Stimulated activated naive CD8-positive, alpha-beta T cell treated with anti-CD3 and anti-CD28 coated beads, Interleukin-15, Interleukin-2, amounts not matched to agents 100 U/mL and 50 U/mL, for 24 hours (primary cell): ENCODE measurements around the gene MTUS2.
A peak's percentile ranks its signal among the peaks of the same experiment; 100 is the strongest.

Experiments used
- ATAC-seq: fragments of 150-1000 bp; cut with Tn5 transposase; one replicate; pipeline ENCODE4 v1.10.0; 2021
- DNase-seq: peaks from one replicate; pipeline ENCODE4 v3.0.0; 2021

The MTUS2 gene

DNA sequence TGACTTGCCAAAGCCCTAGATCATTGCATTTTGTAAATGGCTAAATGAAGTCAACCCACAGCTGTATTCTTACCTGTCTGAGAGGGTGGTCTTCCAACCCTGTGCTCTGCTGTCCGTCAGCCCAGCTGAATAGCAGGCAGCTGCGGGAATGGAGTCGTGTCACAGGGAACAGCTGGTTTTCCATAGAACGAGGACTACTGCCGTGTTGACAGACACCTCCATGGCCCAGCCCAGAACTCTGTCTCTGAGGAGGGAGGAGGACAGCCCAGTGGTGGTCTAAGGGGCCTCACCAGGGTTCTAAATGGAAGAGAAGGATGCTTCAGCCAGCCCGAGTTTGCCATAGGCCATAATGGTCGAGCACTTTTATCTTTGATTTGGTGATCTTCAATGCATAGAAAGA lies 664.7 kb downstream of the MTUS2 start:
- no peak for ATAC-seq
- DNase-seq: no peak

DNA sequence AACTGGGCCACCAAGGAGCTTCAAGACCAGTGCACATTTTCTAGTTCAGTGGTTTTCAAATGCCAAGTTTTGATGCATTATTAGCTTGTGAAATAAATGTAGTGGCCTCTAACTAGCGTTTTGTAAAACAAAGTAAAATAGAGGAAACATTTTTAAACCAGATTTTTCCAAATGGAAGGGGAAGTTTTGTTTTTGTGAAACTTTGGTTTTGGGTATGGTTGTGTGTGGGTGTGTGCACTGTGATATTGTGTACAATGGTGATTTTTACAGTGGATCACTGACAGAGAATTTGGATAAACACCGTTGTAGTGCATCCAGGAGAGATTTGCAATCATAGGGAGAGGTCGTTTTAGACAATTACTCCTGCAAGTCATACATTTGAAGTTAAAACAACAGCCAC lies 666.4 kb downstream of the MTUS2 start:
- no peak for ATAC-seq

DNA sequence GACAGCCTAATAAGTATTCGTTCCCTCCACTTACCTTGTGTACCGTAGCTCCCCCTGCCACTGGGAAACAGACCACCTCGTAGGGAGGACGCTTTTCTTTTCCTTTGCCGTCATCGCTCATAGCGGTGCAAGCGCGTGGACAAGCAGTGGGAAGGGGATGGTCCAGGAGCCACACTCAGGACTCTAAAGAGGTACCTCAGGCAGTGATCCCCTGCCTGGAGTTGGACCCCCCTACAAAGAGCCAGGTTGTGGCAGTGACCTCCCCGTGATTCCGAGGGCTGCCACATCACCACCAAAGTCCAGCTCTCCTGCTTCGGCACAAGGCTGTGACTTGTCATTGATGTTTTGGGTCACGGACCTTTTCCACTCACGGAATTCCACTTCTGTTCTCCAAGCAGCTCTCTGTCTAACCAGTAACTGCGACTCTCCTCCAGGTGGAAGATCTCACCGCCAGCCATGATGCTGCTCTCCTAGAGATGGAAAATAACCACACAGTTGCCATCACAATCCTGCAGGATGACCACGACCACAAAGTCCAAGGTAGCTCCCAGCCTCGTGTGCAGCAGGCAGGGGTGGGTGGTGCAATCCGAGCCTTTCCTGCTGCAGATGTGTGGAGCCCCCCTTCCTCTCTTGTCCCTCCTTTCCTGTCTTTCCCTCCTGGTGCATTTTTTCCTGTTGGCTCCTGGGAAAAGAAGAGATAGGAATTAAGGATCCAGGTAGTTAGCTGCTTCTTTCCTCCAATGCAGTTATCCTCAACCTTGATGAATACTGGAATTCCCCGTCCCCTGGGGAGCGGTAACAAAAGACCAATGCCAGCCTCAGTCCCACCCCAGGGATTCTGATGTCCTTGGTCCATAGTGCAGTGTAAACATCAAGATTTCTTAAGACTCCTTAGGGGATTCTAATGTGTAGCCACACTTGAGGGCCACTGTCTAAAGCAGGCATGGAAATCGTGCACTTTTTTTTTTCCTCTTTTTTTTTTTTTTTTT lies 667.6 kb downstream of the MTUS2 start:
- DNase-seq (no peak), ATAC-seq (no peak)

More for the DNA sequence above, 666.4 kb downstream of the MTUS2 start:
- DNase-seq: no peak

DNA sequence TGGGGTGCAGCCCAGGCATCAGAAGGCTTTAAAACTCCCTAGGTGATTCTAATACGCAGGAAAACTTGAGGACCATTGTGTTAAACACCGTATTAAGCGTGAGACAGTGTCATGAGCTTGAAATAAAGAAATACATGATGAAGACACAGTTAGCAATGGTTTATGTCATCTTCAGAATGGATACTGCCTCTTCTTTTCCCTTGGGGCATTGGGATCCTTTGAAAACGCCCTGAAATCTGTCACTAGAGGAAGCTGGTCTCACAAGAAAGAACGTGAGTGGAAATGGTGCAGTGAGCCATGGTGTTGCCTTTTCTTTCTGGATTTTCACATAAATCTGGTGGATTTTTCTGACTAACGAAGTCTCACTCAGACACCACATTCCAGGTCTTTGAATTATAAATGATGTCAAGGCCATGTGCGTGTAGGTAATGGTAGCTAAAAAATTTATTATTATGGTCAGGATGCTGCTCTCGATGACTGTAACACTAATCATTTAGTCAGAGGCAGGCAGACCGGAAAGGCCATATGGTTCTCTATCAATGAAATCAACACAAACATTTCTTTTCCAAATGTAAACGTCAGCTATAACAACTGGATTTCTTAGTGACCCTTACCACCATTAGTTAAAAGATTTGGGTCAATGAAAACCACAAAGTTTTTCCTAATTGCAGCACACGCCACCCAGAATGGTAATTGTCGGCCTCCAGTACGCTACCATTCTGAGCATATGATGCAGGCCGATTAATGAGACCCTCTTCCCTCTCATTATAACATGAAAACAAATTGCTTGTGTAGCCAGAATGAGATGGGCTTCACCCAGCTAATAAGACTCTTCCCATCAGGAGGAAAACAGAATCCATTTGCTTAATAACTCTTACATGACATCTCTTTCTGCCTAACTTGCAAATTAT lies 669.8 kb downstream of the MTUS2 start:
- ATAC-seq (no peak), DNase-seq (no peak)

DNA sequence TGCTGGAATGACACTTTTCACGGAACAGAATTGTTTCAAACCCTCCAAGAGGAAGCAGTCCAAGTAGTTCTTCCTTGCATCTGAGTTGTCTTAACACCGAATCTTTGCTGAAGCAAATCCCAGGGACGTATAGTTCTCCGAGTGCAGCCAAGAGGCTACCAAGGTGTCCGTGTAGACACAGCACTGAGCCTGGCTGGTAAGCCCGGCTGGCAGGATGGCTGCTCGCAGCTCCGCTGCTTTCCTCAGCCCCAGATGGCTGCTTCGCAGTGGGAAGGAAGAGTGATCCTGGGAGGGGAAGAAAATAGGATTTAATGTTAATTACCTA lies 670.4 kb downstream of the MTUS2 start:
- no peak for DNase-seq

DNA sequence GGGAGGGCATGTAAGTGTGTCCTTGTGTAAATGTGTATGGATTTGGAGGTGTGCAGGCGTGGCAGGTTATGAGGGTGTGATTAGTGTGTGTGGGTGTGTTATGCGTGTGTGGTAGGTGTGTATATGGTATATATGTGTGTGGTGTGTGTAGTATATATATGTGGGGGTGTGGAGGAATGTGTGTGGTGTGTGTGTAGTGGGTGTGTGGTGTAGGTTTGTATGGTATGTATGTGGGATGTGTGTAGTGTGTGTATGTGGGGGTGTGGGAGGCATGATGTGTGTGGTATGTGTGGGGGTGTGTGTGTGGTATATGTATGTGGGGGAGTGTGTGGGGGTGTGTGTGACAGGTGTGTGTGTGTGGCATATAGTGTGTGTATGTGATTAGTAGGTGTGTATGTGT lies 671.1 kb downstream of the MTUS2 start:
- no peak for DNase-seq
- ATAC-seq: no peak

More for the DNA sequence above, 670.4 kb downstream of the MTUS2 start:
- no peak for ATAC-seq

DNA sequence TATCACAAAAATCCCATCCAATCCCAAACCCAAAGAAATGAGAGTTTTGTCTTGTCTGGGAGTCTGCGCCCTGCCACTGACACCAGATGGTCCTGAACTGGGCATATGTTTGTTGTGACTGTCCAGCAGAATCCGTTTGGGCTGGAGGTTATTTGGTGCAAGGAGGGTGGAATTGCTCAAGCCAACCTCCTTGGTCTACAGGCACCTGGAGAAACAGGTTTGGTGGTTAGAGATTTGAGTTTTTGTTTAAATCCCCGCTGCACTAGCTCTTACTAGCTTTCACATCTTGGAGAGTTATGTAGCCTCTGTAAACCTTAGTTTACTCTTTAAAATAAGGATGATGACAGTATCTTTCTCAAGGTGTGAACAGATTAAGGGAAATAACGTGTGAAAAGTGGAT lies 673.7 kb downstream of the MTUS2 start:
- ATAC-seq (no peak), DNase-seq (no peak)

DNA sequence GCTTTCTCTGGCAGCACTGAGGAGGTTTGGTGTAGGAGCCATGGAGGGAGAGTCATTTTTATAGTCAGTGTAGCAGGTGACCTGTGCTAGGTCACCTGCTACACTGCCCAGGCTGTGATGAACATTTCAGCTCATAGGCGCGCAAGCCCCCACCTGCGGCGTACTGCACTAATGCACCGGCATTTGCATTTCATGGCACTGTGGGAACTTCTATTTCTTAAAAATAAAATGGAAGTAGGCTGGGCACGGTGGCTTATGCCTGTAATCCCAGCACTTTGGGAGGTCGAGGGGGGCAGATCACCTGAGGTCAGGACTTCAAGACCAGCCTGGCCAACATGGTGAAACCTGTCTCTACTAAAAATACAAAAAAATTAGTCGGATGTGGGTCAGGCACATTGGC lies 674.4 kb downstream of the MTUS2 start:
- DNase-seq: no peak
- no peak for ATAC-seq

DNA sequence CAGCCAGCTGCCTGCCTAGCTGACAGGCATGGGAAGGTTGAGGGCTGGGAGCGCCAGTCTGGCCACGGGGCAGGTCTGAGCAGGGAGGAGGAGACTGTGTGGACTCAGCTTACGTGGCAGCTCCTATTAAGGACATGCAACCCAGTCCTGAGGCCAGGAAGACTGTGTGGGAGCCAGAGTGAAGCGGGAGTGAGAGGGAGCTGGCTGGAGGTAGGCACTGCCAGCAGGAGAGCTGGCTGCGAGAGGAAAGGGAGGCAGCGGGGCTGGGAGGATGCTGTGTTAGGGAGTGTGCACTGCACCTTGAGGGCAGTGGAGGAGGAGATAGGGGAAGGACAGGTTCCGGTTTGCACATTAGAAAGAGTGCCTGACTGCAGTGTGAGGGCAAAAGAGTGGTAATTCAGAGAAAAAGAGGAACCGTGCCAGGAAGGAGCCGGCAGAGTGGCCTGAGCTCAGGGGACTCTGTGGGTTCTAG lies 676.1 kb downstream of the MTUS2 start:
- DNase-seq (no peak), ATAC-seq (peak; percentile 38)

DNA sequence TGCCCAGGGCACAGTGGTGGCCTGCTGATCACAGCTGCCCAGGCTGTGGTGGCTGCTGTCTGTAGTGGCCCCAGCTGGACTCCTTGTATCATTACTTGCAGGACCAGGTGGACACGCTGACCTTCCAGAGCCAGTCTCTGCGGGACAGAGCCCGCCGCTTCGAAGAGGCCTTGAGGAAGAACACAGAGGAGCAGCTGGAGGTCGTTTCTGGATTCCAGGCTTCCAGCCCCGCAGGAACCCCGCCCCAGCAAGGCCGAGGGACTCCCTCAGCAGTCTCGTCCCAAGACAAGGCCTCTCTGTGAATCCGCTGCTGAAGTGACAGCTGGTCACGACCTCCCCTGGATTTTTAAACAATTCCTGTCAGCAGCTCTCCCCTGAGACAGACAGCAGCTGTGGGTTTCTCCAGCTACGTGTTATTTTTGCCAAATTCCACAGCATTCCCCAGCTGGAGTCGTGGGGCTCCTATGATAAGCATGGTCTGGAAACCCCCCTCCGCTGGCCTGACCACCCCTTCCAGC lies 677.1 kb downstream of the MTUS2 start:
- no peak for ATAC-seq
- DNase-seq: no peak

DNA sequence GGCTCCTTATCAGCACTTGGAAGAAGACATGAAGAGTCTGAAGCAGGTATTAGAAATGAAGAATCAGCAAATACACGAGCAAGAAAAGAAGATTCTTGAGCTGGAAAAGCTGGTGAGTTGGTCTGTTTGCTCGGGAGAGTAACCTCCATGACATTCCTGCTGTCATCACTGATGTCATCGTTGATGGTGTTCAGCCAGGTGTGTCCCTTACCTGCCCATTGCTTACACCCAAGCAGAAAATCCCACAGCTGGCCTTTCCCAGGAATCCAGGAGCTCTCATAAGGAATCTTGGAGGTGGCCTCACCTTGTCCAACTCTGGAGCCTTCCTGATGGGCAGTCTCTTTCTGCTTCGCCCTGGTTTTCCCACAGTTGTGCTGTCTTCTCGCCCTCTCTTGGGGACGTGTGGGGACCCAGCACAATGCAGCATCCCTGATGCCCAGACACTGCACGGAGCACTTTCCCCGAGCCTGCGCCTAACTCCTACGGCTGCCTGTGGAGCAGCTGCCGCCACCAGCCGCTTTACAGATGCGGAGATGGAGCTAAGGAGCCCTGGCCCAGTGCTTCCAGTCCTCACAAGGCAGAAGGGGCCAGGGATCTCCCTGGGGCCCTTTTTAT lies 678.4 kb downstream of the MTUS2 start:
- no peak for ATAC-seq
- DNase-seq: no peak

DNA sequence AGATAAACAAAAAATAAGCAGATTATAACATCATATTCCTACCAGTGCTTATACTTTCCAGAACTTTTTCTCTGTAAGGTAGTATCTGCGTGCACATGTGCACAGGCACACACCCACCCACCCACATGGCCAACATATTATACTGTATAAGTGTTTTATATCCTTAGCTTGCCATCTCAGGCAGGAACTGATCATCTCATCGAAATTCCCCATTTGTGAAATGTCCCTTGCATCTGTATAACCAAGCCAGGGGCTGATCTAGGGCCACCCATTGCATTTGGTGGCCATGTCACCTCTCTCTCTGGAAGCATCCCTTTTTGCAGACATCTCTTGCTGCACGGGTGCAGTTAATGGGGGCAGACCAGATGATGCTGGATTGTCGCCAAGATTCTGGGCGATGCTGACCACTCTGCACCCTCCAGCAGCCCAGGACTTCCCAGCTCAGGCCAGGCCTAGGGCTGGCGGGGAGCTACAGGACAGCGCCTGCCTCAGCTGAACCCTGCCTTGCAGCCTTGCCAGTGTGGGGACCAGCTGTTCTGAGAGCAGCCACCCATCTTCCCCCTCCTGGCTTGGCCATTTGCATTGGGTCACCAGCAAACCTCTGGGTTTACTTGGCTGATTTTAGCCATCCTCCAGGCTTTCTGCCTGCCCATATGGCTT lies 679.5 kb downstream of the MTUS2 start:
- DNase-seq (no peak), ATAC-seq (no peak)

DNA sequence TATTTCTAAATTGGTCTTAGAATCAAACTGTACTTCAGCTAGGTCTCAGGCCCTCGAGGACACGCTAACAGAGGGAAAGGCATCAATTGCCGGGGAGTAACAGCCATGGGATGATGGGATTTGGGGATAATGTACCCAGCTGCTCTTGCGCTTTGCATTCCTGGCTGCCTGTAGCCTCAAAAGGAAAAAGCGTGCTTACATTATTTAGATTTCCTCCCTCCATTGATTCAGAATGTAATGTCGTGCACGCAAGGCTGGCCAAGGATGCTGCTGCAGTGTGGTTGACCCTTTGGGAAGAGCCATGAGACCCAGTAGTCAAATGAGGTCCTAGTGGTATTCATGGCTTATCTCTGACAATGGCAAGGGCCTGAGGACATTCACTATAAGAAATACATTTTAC lies 680.2 kb downstream of the MTUS2 start:
- DNase-seq (no peak), ATAC-seq (no peak)

DNA sequence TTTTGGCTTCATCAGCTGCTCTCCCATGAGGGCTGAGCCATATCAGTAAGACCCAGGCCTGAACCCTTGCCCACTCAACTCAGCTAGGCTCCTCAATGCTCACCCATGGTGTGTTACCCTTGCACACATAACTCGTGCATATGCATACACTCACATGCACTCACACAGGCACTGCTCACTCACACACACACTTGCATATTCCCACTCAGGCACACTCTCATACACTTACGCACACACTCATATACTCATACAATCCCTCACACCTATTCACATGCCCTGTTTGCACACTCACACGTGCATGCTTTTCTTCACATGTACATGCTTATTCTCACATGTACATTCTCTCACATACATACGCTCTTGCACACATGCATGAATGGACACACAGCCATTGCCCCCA lies 681.5 kb downstream of the MTUS2 start:
- ATAC-seq: no peak
- DNase-seq: no peak

DNA sequence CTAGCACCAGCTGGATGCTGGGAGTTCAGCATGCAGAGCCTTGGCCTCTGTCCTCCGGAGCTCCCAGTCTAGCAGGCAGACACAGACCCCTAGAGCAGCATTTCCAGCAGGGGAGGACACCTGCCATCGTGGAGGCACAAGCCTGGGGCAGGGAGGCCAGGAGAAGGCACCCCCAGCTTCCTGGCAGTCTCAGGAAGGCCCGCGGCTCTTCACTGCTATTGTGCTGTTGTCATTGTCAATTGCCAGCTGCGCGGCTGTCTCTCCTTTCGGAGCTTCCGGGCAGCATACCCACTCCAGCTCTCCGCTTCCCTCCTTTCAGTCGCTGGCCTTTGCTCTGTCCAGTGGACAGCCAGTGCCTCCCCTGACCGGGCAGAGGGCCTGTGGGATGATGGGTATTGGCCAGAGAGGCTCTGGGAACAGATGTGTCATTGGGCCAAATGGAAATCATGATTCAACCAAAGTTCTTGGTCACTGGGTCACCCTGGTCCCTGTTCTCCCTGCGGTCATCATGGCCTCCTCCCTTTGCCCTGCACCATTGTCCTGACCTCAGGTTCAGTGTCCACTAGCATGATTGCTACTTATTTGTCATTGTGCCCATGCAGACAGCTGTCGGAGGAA lies 682.4 kb downstream of the MTUS2 start:
- no peak for ATAC-seq
- no peak for DNase-seq

DNA sequence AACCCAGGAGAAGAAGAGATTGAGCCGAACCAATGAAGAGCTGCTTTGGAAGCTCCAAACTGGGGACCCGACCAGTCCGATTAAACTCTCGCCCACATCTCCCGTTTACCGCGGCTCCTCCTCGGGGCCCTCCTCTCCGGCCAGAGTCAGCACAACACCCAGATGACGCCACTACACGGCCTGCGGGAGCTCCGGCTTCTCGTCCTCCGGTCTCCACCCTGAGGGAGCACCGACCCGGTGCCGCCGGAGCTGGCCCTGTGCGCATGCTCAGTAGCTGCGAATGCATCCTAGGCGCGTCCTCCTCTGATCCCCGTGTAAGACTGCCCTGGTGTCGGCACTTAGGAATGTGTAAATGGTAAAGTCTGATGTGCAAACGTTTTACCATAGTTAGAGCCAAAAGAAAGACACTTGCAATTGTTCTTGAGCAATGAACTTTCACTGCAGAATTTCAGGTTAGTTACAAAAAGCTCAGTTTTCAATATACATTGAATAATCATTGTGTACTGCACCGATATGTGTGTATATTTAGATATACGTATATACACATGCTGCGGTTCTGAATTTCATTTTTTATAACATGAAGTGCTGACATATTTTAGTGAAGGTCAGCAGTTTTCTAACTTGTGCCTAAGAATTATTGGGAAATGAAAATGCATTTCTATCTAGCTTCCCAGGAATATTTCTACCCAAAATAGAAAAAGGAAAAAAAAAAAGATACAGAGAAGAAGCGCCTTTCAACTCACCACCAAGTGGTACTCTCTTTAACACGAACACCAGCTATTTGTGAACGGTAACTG lies 683.1 kb downstream of the MTUS2 start:
- no peak for ATAC-seq

DNA sequence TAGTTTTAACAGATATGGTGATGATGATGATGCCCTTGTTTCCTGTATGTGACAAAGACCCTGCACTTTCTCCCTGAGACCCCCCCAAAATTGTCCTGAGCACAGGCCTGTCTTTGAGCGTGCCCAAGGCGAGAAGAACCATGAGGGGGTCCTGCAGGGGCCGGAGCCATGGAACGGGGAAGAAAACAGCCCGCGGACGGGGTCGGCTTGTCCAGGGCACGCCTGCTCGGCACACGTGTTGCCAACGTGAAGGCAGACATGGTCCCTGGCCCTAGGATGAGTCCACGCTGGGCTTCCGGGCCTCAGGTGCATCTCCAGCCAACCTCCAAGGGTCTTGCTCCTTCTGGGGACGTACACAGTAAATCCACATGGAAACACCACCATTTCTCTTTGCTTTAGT lies 684.6 kb downstream of the MTUS2 start:
- ATAC-seq (no peak), DNase-seq (no peak)

More for the DNA sequence above, 683.1 kb downstream of the MTUS2 start:
- DNase-seq: peak; percentile 18

DNA sequence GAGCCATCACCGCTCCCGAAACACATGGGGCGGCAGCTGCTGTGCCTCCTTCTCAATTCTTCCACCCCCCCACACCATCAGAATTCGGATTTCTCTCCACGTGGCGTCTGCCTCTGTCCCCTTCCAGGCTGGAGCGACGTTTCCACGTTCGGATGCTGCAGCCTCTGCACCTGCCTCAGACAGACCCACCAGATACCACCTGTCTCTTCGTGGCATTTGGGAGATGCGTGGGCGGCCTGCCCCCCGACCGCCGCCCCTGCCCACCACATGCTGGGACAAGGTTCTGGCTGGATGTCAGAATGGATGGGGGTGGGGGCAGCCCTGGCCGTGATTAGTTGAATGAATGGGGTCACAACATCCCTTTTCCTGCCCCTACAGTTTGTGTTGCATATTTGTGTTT lies 685.4 kb downstream of the MTUS2 start:
- DNase-seq (no peak), ATAC-seq (no peak)

DNA sequence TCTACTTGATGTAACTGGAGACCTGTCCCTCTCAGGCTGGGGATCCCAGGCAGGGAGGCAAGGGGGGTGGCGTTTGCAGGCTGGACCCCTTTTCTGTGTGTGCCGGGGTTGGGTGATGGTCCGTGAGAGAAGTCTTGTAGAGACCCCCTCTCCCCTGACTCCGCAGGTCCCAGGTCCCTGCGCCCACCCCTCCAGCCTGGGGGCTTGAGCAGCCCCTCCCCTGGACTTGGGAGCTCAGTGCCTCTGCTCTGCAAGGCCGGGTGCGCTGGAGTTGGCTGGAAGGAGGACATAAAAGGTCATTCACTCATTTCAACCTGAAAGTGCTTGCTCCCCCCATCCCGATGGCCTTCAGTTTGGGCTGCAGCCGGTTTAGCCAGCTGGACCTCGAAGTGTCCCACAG lies 685.8 kb downstream of the MTUS2 start:
- ATAC-seq (no peak), DNase-seq (no peak)

DNA sequence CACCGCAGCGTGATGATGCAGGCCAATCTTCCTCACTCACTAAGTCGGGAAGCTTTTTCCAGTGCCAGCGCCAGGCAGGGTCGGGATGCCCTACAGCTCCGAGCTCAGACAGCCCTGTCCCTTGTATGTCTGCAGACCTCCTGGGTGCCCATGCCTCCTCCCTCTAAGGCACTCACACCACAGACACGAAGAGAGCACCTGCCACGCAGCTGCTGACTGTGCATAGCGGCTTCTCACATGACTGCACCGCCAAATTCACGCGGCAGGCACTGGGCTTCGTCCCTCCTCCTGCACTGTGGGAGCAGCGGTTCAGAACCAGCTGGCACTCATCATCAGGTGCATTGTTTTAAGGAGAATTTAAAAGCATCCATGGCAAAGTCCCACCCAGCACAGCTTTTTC lies 687.2 kb downstream of the MTUS2 start:
- no peak for ATAC-seq
- DNase-seq: no peak
